HFFc6 (cell line): Measurements from ENCODE around the gene NAE1. TPM values are rescaled to one million over a fixed set of nuclear protein-coding genes. Genes with fewer than 3 reads are reported as not detected.

Experiments
- DNase-seq: peaks from one replicate; pipeline ENCODE4 v3.0.0-alpha.2; 2018
- H3K27ac Mint-ChIP-seq: 2 replicates; pipeline ENCODE4 v1.8.0; 2020; ENCODE audit warnings: mild to moderate bottlenecking, mixed read lengths
- H3K27me3 Mint-ChIP-seq: 2 replicates; pipeline ENCODE4 v1.8.0; 2021; ENCODE audit warnings: mild to moderate bottlenecking, moderate library complexity, mixed read lengths; ENCODE audit not compliant: insufficient read depth
- H3K36me3 Mint-ChIP-seq: 2 replicates; pipeline ENCODE4 v1.8.0; 2021; ENCODE audit warnings: low read depth, mixed read lengths
- H3K4me1 Mint-ChIP-seq: 2 replicates; pipeline ENCODE4 v1.8.0; 2020; ENCODE audit warnings: low read depth, mixed read lengths
- H3K4me3 Mint-ChIP-seq: 2 replicates; pipeline ENCODE4 v1.8.0; 2020; ENCODE audit warnings: mild to moderate bottlenecking, moderate library complexity, mixed read lengths
- H3K9me3 Mint-ChIP-seq: 2 replicates; pipeline ENCODE4 v1.8.0; 2020; ENCODE audit warnings: mild to moderate bottlenecking, mixed read lengths
- total RNA-seq, 6 experiments: library from RNA; stranded (reverse); fragmentation: NEBNext Ultra II Directional; extraction: Animal tissue kit (Norgen Biotek cat#: 25700); gene quantifications; 2 replicates in 1 of 6; 3 replicates in 5 of 6; pipeline ENCODE4 v1.2.3, GENCODE V29; 2021
- TF ChIP-seq, protein P1 (sequence below): fragments of 200-600 bp; sonication (generic); IDR thresholded peaks from 2 replicates; pipeline ENCODE4 v1.5.0; 2021; ENCODE audit warnings: antibody characterized with exemption, mild to moderate bottlenecking

The NAE1 gene
- total RNA-seq, 6 experiments from 2014 or later, result 47.3 to 57.5 (median 53.8) TPM

DNA sequence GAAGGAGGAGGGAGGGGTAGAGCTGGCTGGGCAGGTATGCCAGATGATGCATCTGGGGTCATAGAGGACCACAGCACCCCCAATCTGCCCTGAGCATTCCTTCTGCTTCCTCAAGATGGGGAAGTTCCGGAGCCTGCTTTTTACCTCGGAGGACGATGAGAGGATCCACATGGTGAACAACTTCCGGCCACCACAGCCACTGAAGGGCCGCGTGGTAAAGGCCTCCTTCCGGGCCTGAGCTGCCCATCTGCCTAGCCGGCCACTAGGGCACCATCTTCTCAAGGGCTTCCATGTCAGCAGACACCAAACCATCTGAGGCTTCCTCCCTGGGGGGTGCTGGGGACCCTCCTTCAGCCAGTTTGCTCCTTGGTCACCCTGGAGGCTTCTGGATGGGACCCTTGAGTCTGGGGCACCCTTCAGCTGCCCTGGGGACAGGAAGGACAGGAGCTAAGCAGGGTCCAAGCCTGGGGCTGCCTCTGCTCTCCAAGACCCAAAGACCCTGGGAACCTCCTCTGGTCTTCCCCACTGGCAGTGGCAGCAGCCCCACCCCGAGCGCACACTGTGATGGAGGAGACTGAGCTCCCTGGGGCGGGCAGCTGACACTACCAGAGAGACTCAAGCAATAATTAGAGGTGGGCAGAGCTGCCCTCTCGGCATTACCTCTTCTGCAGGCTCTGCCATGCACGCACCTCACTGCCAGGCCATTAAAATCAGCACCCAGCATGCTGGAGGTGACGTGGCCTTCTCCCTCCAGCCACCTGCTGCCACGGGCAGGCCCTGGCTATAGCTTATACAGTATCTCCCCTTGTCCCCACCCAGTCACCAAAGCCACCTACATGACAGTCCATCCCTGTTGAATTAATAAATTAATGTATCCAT lies 22.7 kb upstream of the NAE1 start:
- H3K4me1 Mint-ChIP-seq, result no peaks in the 10 kb centered on the region
- H3K27ac Mint-ChIP-seq, result no peak overlapping the region
- H3K36me3 Mint-ChIP-seq, result no peaks in the 10 kb centered on the region
- no peak for DNase-seq
- no peak overlapping the region for H3K4me3 Mint-ChIP-seq
- no peaks in the 10 kb centered on the region for H3K9me3 Mint-ChIP-seq
- peaks cover 4% of the 10 kb centered on the region for H3K27me3 Mint-ChIP-seq
- TF ChIP-seq, protein P1, sequence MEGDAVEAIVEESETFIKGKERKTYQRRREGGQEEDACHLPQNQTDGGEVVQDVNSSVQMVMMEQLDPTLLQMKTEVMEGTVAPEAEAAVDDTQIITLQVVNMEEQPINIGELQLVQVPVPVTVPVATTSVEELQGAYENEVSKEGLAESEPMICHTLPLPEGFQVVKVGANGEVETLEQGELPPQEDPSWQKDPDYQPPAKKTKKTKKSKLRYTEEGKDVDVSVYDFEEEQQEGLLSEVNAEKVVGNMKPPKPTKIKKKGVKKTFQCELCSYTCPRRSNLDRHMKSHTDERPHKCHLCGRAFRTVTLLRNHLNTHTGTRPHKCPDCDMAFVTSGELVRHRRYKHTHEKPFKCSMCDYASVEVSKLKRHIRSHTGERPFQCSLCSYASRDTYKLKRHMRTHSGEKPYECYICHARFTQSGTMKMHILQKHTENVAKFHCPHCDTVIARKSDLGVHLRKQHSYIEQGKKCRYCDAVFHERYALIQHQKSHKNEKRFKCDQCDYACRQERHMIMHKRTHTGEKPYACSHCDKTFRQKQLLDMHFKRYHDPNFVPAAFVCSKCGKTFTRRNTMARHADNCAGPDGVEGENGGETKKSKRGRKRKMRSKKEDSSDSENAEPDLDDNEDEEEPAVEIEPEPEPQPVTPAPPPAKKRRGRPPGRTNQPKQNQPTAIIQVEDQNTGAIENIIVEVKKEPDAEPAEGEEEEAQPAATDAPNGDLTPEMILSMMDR, result 0 out of 2 replicates have a peak, but pooled peaks have one; percentile 11

DNA sequence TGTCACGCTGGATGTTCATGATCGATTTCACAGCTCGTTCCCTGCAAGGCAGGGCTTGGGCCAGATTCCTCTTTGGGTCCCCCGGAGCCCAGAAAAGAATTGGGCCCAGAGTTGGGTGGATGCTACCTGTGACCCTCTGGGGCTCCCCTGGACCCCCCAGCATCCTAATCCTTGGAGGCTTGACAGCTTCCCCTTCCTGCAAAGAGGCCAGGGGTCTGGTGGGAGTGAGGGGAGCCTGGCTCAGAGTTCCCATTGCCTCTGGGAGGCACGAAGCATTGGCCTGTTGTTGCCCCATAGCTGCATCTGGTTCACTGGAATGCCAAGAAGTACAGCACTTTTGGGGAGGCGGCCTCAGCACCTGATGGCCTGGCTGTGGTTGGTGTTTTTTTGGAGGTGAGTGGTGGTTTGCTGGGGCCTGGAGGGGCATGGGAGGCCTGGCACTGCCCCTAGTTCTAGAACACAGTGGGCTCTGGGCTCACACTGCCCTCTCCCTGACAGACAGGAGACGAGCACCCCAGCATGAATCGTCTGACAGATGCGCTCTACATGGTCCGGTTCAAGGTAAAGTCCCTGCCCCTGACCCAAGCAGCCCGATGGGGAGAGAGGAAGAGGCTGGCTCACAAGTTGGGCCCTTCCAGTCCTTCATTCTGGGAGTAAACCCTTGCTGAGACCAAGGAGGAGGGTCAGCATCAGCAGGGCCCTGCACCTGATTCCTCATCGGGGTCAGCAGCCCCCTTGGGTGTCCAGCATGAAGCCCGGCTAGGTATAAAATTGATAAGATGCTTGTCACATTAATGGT lies 20.6 kb upstream of the NAE1 start:
- Mint-ChIP-seq H3K27ac (no peak overlapping the region), H3K9me3 (no peaks in the 10 kb centered on the region), H3K36me3 (no peaks in the 10 kb centered on the region), H3K4me3 (no peak overlapping the region), H3K27me3 (peaks cover 21% of the 10 kb centered on the region), H3K4me1 (no peaks in the 10 kb centered on the region)
- DNase-seq, result no peak
- TF ChIP-seq, protein P1, result no peak

DNA sequence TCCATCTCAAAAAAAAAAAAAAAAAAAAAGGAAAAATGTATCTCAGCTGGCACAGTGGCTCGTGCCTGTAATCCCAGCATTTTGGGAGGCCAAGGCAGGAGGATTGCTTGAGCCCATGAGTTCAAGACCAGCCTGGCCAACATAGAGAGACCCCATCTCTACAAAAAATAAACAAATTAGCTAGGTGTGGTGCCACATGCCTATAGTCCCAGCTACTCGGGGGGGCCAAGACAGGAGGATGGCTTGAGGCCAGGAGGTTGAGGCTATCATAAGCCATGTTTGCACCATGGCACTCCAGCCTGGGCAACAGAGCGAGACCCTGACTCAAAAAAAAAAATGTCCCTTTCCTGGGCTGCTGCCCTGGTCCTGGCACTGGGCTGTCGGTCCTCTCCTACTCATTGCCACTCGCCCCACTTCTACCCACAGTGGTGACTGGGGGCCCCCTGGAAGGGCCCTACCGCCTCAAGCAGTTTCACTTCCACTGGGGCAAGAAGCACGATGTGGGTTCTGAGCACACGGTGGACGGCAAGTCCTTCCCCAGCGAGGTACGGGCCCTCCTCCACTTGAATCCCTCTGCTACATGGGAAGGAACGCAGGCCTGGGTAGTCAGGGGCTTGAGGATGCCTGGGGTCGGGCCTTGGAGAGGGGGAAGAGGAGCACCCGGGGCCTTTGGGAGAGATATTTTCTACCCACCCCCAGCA lies 19.5 kb upstream of the NAE1 start:
- no peak for DNase-seq
- no peaks in the 10 kb centered on the region for H3K9me3 Mint-ChIP-seq
- H3K36me3 Mint-ChIP-seq, result no peaks in the 10 kb centered on the region
- H3K27ac Mint-ChIP-seq, result no peak overlapping the region
- TF ChIP-seq, protein P1, result no peak
- no peak overlapping the region for H3K4me3 Mint-ChIP-seq
- no peaks in the 10 kb centered on the region; the same call in 1 of the 2 replicates for H3K4me1 Mint-ChIP-seq
- peaks cover 31% of the 10 kb centered on the region for H3K27me3 Mint-ChIP-seq

DNA sequence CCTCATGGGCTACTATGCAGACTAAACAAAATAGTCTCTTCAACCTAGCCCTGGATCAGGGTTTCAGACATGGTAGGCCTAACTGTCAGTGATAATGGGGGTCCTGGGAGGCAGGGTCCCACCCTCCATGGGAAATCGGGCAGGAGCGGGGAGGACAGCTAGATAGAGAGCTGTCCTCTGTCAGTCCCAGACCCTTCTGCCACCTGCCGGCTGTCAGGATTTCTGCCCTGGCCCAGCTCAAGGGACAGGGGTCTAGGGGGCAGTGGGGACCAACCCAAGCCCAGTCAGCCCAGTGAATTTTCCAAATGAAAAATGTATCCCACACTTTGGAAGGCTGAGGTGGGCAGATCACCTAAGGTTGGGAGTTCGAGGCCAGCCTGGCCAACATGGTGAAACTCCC lies 18.8 kb upstream of the NAE1 start:
- Mint-ChIP-seq H3K4me3 (no peak overlapping the region), H3K27me3 (peaks cover 37% of the 10 kb centered on the region), H3K27ac (no peak overlapping the region), H3K4me1 (no peaks in the 10 kb centered on the region; the same call in 1 of the 2 replicates), H3K9me3 (no peaks in the 10 kb centered on the region), H3K36me3 (no peaks in the 10 kb centered on the region)
- no peak for DNase-seq
- TF ChIP-seq, protein P1, result no peak

DNA sequence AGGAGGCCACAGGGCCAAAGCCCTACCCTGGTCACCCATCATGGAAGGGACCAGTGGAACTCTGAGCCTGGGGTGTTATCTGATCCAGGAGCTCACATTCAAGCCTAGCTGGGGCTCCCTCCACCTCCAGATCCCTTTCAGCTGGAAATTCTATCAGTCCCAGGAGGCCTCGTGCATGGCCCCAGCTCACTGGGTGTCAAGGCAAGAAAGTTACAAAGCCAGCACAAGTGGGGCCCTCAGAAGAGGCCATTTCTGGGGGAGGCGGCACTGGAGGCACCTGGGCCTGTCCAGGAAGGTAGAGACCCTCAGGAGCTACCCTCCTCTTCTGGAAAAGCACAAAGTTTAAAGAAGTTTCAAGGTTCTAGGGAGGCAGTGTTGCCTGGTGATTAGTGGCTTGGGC lies 18.2 kb upstream of the NAE1 start:
- no peak overlapping the region for H3K4me3 Mint-ChIP-seq
- TF ChIP-seq, protein P1, result no peak
- H3K36me3 Mint-ChIP-seq, result no peaks in the 10 kb centered on the region
- no peak for DNase-seq
- H3K4me1 Mint-ChIP-seq, result no peaks in the 10 kb centered on the region; the same call in 1 of the 2 replicates
- no peak overlapping the region for H3K27ac Mint-ChIP-seq
- peaks cover 39% of the 10 kb centered on the region for H3K27me3 Mint-ChIP-seq
- H3K9me3 Mint-ChIP-seq, result no peaks in the 10 kb centered on the region
